ENCODE measurements around the gene HIRA.
"Not testable (repeated sequence)": the region's sequence is repeated elsewhere in the genome, so short reads cannot be mapped to it uniquely, and the experiment has no call there.

GRCh38 chr22:19323420-19323819 lies 108.1 kb downstream of the HIRA start:
- TF ChIP-seq CTCF (IDR thresholded peaks at IDR 0.05; ENCODE audit: low read length); EZH2 (optimal IDR thresholded peaks at IDR 0.05; ENCODE audit: low read depth, low read length); EZH2phosphoT487 (IDR thresholded peaks at IDR 0.05; ENCODE audit: low read length): not testable (repeated sequence)
